Activated T-cell treated with anti-CD3 and anti-CD28 coated beads, Interleukin-2, amount 50 U/mL, for 24 hours (primary cell): ENCODE measurements around the gene TCEA3.

Source experiments
- DNase-seq: peaks from one replicate; pipeline ENCODE4 v3.0.0-alpha.2; 2020
- H3K27ac Mint-ChIP-seq: 2 replicates; pipeline ENCODE4 v1.8.0; 2020; ENCODE audit warnings: mild to moderate bottlenecking, mixed read lengths
- H3K27me3 Mint-ChIP-seq: 2 replicates; pipeline ENCODE4 v1.8.0; 2020; ENCODE audit warnings: mixed read lengths
- H3K36me3 Mint-ChIP-seq: 2 replicates; pipeline ENCODE4 v1.8.0; 2020; ENCODE audit warnings: low read depth, mixed read lengths
- H3K4me1 Mint-ChIP-seq: 2 replicates; pipeline ENCODE4 v1.8.0; 2020; ENCODE audit warnings: low read depth, mixed read lengths
- H3K4me3 Mint-ChIP-seq: 2 replicates; pipeline ENCODE4 v1.8.0; 2020; ENCODE audit warnings: mild to moderate bottlenecking, moderate library complexity, mixed read lengths
- H3K9me3 Mint-ChIP-seq: 2 replicates; pipeline ENCODE4 v1.8.0; 2020; ENCODE audit warnings: mixed read lengths

TCEA3 gene

DNA sequence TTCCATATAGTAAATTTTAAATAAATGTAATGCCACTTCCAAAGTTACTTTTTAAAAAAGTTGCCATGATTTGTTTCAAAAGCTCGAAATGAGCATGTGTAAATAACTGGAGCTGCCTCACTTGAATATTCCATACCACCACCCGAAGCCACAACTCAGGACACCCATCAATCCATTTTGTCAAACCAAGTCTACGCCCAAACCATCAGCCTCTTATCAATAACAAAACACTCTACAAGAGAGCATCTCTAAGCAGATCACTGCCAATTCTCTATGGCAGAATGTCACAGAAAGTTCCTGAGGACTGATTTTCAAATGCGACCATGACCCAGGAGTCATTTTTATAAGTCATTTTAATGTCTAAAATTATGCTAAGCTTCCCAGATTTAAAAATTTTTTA is 84.9 kb downstream of the TCEA3 start:
- Mint-ChIP-seq H3K27ac (peak overlapping the region; percentile 53), H3K4me3 (peak overlapping the region; percentile 83), H3K36me3 (peaks cover 83% of the 10 kb centered on the region), H3K9me3 (no peaks in the 10 kb centered on the region), H3K4me1 (peaks cover 62% of the 10 kb centered on the region), H3K27me3 (no peaks in the 10 kb centered on the region)
- DNase-seq, result no peak

GRCh38 chr1:23337869-23338268 is 86.7 kb downstream of the TCEA3 start:
- Mint-ChIP-seq H3K36me3 (peaks cover 93% of the 10 kb centered on the region), H3K27ac (peak overlapping the region; percentile 48), H3K27me3 (no peaks in the 10 kb centered on the region), H3K4me3 (no peak overlapping the region), H3K4me1 (peaks cover 64% of the 10 kb centered on the region), H3K9me3 (no peaks in the 10 kb centered on the region)
- DNase-seq, result no peak

DNA sequence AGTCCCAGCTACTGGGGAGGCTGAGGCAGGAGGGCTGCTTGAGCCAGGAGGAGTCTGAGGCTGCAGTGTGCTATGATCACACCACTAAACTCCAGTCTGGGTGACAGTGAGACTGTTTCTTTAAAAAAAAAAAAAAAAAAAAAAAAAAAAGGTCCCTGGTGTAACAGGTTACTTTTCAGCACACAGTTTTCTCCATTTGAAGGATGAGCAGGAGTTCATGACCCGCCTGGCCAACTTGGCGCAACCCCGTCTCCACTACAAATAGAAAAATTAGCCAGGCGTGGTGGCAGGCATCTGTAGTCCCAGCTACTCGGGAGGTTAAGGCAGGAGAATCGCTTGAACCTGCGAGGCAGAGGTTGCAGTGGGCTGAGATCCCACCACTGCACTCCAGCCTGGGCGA is 92.8 kb downstream of the TCEA3 start:
- no peaks in the 10 kb centered on the region for H3K9me3 Mint-ChIP-seq
- peaks cover 92% of the 10 kb centered on the region for H3K36me3 Mint-ChIP-seq
- H3K27me3 Mint-ChIP-seq, result no peaks in the 10 kb centered on the region
- DNase-seq, result no peak
- no peak overlapping the region for H3K27ac Mint-ChIP-seq
- H3K4me3 Mint-ChIP-seq, result no peak overlapping the region
- peaks cover 50% of the 10 kb centered on the region for H3K4me1 Mint-ChIP-seq
